22Rv1 (cell line): Measurements from ENCODE around the gene SH3PXD2A.
"Not testable (repeated sequence)": the region's sequence is repeated elsewhere in the genome, so short reads cannot be mapped to it uniquely, and the experiment has no call there.

ENCODE experiments used
- CTCF ChIP-seq: fragments of 450-650 bp; IDR thresholded peaks from 2 replicates; pipeline ENCODE4 v1.5.1; 2017; ENCODE audit warnings: mild to moderate bottlenecking
- ZFX ChIP-seq: fragments of 450-650 bp; IDR thresholded peaks from 2 replicates; pipeline ENCODE4 v1.6.1; 2017; ENCODE audit warnings: antibody characterized with exemption, borderline replicate concordance

- TF ChIP-seq CTCF, ZFX: not testable (repeated sequence)
These were observed 82.5 kb downstream of the SH3PXD2A start for GRCh38 chr10:103772846-103773245.
